ENCODE results near the gene ARMC7. TPM values are rescaled to one million over a fixed set of nuclear protein-coding genes. Genes with fewer than 3 reads are reported as not detected.
"Not testable (repeated sequence)": the region's sequence is repeated elsewhere in the genome, so short reads cannot be mapped to it uniquely, and the experiment has no call there.

The ARMC7 gene
- total RNA-seq, 1 donor from 2014 or later = 6.2 TPM

DNA sequence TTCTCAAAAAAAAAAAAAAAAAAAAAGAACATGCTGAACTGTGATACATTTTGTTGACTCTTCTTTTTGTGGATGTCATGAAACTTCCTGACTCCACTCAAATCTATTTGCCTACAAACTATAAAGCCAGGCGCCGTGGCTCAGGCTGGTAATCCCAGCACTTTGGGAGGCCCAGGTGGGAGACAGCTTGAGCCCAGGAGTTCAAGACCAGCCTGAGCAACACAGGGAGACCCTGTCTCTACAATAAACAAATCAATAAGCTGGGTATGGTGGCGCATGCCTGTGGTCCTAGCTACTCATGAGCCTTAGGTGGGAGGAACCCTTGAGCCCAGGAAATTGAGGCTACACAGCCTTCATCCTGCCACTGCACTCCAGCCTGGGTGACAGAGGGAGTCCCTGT is 23.2 kb downstream of the ARMC7 start:
- TF ChIP-seq, protein P1, sequence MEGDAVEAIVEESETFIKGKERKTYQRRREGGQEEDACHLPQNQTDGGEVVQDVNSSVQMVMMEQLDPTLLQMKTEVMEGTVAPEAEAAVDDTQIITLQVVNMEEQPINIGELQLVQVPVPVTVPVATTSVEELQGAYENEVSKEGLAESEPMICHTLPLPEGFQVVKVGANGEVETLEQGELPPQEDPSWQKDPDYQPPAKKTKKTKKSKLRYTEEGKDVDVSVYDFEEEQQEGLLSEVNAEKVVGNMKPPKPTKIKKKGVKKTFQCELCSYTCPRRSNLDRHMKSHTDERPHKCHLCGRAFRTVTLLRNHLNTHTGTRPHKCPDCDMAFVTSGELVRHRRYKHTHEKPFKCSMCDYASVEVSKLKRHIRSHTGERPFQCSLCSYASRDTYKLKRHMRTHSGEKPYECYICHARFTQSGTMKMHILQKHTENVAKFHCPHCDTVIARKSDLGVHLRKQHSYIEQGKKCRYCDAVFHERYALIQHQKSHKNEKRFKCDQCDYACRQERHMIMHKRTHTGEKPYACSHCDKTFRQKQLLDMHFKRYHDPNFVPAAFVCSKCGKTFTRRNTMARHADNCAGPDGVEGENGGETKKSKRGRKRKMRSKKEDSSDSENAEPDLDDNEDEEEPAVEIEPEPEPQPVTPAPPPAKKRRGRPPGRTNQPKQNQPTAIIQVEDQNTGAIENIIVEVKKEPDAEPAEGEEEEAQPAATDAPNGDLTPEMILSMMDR (IDR thresholded peaks at IDR 0.05; ENCODE audit: borderline replicate concordance) = no peak
- Histone ChIP-seq H3K9me3 (replicated peaks) (no peaks in the 10 kb centered on the region), H3K27ac (replicated peaks) (no peak overlapping the region), H3K27me3 (ENCODE audit: low read depth) (no peaks in the 10 kb centered on the region), H3K36me3 (peaks cover 9% of the 10 kb centered on the region), H3K4me3 (no peak overlapping the region), H3K4me1 (peaks cover 23% of the 10 kb centered on the region)
- intact Hi-C loops (cut with micrococcal nuclease) = no loop called here
- no peak for DNase-seq

DNA sequence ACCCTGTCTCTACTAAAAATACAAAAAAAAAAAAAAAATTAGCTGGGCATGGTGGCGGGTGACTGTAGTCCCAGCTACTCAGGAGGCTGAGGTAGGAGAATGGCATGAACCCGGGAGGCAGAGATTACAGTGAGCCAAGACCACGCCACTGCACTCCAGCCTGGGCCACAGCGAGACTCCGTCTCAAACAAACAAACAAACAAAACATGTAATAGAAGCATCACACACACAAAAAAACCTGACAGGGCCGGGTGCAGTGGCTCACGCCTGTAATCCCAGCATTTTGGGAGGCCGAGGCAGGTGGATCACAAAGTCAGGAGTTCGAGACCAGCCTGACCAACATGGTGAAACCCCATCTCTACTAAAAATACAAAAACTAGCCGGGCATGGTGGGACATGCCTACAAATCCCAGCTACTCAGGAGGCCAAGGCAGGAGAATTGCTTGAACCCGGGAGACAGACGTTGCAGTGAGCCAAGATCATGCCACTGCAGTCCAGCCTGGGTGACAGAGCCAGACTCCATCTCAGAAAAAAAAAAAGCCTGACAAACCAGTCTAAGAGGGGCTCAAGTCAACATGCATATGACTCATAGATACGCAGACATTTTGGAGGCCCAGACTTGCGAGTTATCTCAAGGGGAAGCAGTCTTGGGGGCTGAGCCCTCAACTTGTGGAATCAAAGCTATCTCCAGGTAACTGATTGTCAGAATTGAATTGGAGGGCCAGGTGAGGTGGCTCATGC is 24.0 kb downstream of the ARMC7 start:
- H3K27me3 ChIP-seq (ENCODE audit: low read depth); DNase-seq; H3K4me3 ChIP-seq; H3K27ac ChIP-seq (replicated peaks); intact Hi-C loops (cut with micrococcal nuclease); H3K36me3 ChIP-seq; H3K9me3 ChIP-seq (replicated peaks): not testable (repeated sequence)
- H3K4me1 ChIP-seq = peaks cover 23% of the 10 kb centered on the region

DNA sequence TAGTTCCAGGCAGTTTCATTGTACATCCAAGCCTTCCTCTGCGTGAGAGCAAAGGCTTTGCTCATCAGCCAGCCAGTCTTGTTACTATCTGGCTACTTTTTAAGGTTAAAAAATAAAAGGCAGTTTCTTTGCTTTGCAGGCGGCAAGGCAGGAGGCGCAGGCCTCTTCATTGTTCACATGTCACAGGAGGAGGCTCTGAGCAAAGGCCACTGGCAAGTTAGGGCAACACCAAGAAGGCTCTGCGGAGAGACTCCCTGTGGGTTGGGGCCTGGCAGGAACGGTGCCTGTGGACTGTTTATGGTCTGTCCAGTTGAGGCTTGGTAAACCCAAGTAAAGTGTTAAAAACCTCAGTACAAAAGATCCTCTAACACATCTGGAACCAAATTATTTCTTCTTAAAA is 25.7 kb downstream of the ARMC7 start:
- Histone ChIP-seq H3K4me3 (no peak overlapping the region), H3K27ac (replicated peaks) (no peak overlapping the region), H3K4me1 (peaks cover 19% of the 10 kb centered on the region), H3K27me3 (ENCODE audit: low read depth) (no peaks in the 10 kb centered on the region), H3K36me3 (peaks cover under 1% of the 10 kb centered on the region), H3K9me3 (replicated peaks) (no peaks in the 10 kb centered on the region)
- intact Hi-C loops (cut with micrococcal nuclease) = no loop called here
- no peak for DNase-seq
- TF ChIP-seq, protein P1 (IDR thresholded peaks at IDR 0.05; ENCODE audit: borderline replicate concordance) = no peak

DNA sequence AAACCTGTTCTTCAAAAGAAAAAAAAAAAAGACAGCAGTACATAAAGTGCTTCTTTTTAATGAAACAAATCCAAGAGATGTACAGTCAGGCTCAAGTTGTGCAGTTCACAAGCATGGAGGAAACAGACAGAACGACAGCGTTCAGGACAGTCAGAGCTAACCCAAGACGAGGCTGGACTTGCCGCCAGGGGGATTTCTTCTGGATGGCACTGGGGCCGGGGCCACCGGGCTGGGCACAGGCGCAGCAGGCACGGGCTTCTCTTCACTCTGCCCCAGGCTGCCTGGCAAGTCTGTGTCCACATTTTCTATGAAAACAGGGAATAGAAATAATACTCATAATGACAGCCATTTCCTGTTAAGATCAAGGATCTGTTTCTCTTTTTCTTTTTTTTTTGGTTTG is 26.2 kb downstream of the ARMC7 start:
- intact Hi-C loops (cut with micrococcal nuclease) = no loop called here
- no peaks in the 10 kb centered on the region for H3K27me3 ChIP-seq (ENCODE audit: low read depth)
- H3K27ac ChIP-seq (replicated peaks) = no peak overlapping the region
- H3K36me3 ChIP-seq = no peaks in the 10 kb centered on the region
- no peak overlapping the region for H3K4me3 ChIP-seq
- peaks cover 14% of the 10 kb centered on the region for H3K4me1 ChIP-seq
- H3K9me3 ChIP-seq (replicated peaks) = no peaks in the 10 kb centered on the region
- no peak for DNase-seq
- TF ChIP-seq, protein P1 (IDR thresholded peaks at IDR 0.05; ENCODE audit: borderline replicate concordance) = no peak

DNA sequence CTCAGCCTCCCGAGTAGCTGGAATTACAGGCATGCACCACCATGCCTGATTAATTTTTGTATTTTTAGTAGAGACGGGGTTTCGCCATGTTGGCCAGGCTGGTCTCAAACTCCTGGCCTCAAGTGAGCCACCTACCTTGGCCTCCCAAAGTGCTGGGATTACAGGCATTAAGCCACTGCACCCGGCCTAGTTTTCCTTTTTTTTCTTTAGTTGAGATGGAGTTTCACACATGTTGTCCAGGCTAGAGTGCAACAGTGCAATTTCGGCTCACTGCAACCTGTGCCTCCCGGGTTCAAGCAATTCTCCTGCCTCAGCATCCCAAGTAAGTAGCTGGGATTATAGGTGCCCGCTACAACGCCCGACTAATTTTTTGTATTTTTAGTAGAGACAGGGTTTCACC is 28.0 kb downstream of the ARMC7 start:
- H3K36me3 ChIP-seq; DNase-seq; H3K4me3 ChIP-seq; H3K4me1 ChIP-seq; H3K27ac ChIP-seq (replicated peaks); intact Hi-C loops (cut with micrococcal nuclease); H3K27me3 ChIP-seq (ENCODE audit: low read depth); H3K9me3 ChIP-seq (replicated peaks): not testable (repeated sequence)

DNA sequence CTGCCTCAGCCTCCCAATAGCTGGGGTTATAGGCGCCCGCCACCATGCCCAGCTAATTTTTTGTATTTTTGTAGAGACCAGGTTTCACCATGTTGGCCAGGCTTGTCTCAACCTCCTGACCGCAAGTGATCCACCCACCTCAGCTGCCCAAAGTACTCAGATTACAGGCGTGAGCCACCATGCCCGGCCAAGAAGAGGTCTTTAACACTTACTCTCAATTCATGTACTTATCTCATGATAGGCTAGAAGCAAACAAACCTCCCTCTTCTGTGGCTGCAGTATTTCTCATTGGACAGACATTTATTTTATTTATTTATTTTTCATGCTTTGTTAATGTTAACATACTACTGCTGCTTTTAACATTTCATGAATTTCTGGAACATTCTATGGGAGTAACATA is 28.8 kb downstream of the ARMC7 start:
- no peak overlapping the region for H3K27ac ChIP-seq (replicated peaks)
- TF ChIP-seq, protein P1 (IDR thresholded peaks at IDR 0.05; ENCODE audit: borderline replicate concordance) = no peak

More for the DNA sequence above, 28.8 kb downstream of the ARMC7 start:
- Histone ChIP-seq H3K27me3 (ENCODE audit: low read depth) (no peaks in the 10 kb centered on the region), H3K9me3 (replicated peaks) (no peaks in the 10 kb centered on the region), H3K36me3 (no peaks in the 10 kb centered on the region), H3K4me3 (no peak overlapping the region), H3K4me1 (no peaks in the 10 kb centered on the region)
- no peak for DNase-seq
- intact Hi-C loops (cut with micrococcal nuclease) = no loop called here
